ENCODE results near the gene GPR153. TPM values are rescaled to one million over a fixed set of nuclear protein-coding genes. Genes with fewer than 3 reads are reported as not detected.
A peak's percentile ranks its signal among the peaks of the same experiment; 100 is the strongest.

GPR153 gene
- total and polyA plus RNA-seq, 2 donors from 2014 or later, result 1.1 to 8.6 TPM

- no peak overlapping the region for H3K4me3 ChIP-seq (ENCODE audit: low read length in 3 of 3)
- no peaks in the 10 kb centered on the region for H3K36me3 ChIP-seq (ENCODE audit: control insufficient read depth in 2 of 3, insufficient read depth in 3 of 3, low read length in 3 of 3)
- H3K27me3 ChIP-seq (ENCODE audit: control insufficient read depth, insufficient read depth, low read length), result no peaks in the 10 kb centered on the region
- intact Hi-C loops (cut with DNase I), result no loop called here
- H3K9me3 ChIP-seq (ENCODE audit: control insufficient read depth in 2 of 3, insufficient read depth in 1 of 3, low read length in 3 of 3), result no peaks in the 10 kb centered on the region
- no peak for FAIRE-seq
- TF ChIP-seq, protein P1, sequence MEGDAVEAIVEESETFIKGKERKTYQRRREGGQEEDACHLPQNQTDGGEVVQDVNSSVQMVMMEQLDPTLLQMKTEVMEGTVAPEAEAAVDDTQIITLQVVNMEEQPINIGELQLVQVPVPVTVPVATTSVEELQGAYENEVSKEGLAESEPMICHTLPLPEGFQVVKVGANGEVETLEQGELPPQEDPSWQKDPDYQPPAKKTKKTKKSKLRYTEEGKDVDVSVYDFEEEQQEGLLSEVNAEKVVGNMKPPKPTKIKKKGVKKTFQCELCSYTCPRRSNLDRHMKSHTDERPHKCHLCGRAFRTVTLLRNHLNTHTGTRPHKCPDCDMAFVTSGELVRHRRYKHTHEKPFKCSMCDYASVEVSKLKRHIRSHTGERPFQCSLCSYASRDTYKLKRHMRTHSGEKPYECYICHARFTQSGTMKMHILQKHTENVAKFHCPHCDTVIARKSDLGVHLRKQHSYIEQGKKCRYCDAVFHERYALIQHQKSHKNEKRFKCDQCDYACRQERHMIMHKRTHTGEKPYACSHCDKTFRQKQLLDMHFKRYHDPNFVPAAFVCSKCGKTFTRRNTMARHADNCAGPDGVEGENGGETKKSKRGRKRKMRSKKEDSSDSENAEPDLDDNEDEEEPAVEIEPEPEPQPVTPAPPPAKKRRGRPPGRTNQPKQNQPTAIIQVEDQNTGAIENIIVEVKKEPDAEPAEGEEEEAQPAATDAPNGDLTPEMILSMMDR (IDR thresholded peaks at IDR 0.05; ENCODE audit: borderline replicate concordance, extremely low read depth, insufficient read depth), result no peak
- H3K27ac ChIP-seq (ENCODE audit: low read depth in 2 of 2, low read length in 2 of 2), result no peak overlapping the region
- peak in 2 of 5 donors; percentile 58 to 75 for DNase-seq
- peaks cover 0 to 11% (median 10%) of the 10 kb centered on the region in 3 donors for H3K4me1 ChIP-seq (ENCODE audit: control insufficient read depth in 2 of 3, insufficient read depth in 2 of 3, low read depth in 1 of 3, low read length in 3 of 3)
- H3K9ac ChIP-seq (ENCODE audit: low read length in 3 of 3), result no peak overlapping the region
These were observed 9.0 kb upstream of the GPR153 start for GRCh38 chr1:6269720-6270400.

- no peaks in the 10 kb centered on the region for H3K27me3 ChIP-seq (ENCODE audit: control insufficient read depth, insufficient read depth, low read length)
- DNase-seq (peak in 1 of 5 donors; percentile 64), FAIRE-seq (no peak)
- intact Hi-C loops (cut with DNase I), result no loop called here
- TF ChIP-seq, protein P1 (IDR thresholded peaks at IDR 0.05; ENCODE audit: borderline replicate concordance, extremely low read depth, insufficient read depth), result no peak
- no peaks in the 10 kb centered on the region for H3K9me3 ChIP-seq (ENCODE audit: control insufficient read depth in 2 of 3, insufficient read depth in 1 of 3, low read length in 3 of 3)
- H3K9ac ChIP-seq (ENCODE audit: low read length in 3 of 3), result no peak overlapping the region
- no peak overlapping the region for H3K4me3 ChIP-seq (ENCODE audit: low read length in 3 of 3)
- H3K27ac ChIP-seq (ENCODE audit: low read depth in 2 of 2, low read length in 2 of 2), result no peak overlapping the region
- H3K36me3 ChIP-seq (ENCODE audit: control insufficient read depth in 2 of 3, insufficient read depth in 3 of 3, low read length in 3 of 3), result no peaks in the 10 kb centered on the region
- peaks cover 0 to 11% (median 9%) of the 10 kb centered on the region in 3 donors for H3K4me1 ChIP-seq (ENCODE audit: control insufficient read depth in 2 of 3, insufficient read depth in 2 of 3, low read depth in 1 of 3, low read length in 3 of 3)
These were observed 8.4 kb upstream of the GPR153 start for GRCh38 chr1:6269296-6269695.

GRCh38 chr1:6268415-6268814 is 7.5 kb upstream of the GPR153 start:
- Histone ChIP-seq H3K27me3 (ENCODE audit: control insufficient read depth, insufficient read depth, low read length) (no peaks in the 10 kb centered on the region), H3K27ac (ENCODE audit: low read depth in 2 of 2, low read length in 2 of 2) (no peak overlapping the region), H3K36me3 (ENCODE audit: control insufficient read depth in 2 of 3, insufficient read depth in 3 of 3, low read length in 3 of 3) (no peaks in the 10 kb centered on the region), H3K4me1 (ENCODE audit: control insufficient read depth in 2 of 3, insufficient read depth in 2 of 3, low read depth in 1 of 3, low read length in 3 of 3) (peaks cover under 1 to 7% (median 2%) of the 10 kb centered on the region in 3 donors), H3K9me3 (ENCODE audit: control insufficient read depth in 2 of 3, insufficient read depth in 1 of 3, low read length in 3 of 3) (no peaks in the 10 kb centered on the region), H3K9ac (ENCODE audit: low read length in 3 of 3) (no peak overlapping the region), H3K4me3 (ENCODE audit: low read length in 3 of 3) (no peak overlapping the region)
- TF ChIP-seq, protein P1 (IDR thresholded peaks at IDR 0.05; ENCODE audit: borderline replicate concordance, extremely low read depth, insufficient read depth), result no peak
- DNase-seq (peak in 3 of 5 donors; percentile 63 to 70 (median 65)), FAIRE-seq (no peak)
- intact Hi-C loops (cut with DNase I), result no loop called here
